ENCODE data around the gene IGDCC3. TPM values are rescaled to one million over a fixed set of nuclear protein-coding genes. Genes with fewer than 3 reads are reported as not detected.

IGDCC3 gene
- total RNA-seq (1.4 TPM), polyA plus RNA-seq (0.13 TPM)

GRCh38 chr15:65377976-65378366, at the start of gene IGDCC3:
Gene IGDCC3, minus strand, starts transcription at chr15:65378002. Its CDS starts 214 bp downstream, at chr15:65377788.
- no peak for DNase-seq (ENCODE audit: extremely low spot score)
- H3K27ac ChIP-seq (ENCODE audit: low read depth): no peak within 1 kb of the TSS

GRCh38 chr15:65426216-65426853, 48.5 kb upstream of the IGDCC3 start:
- WGBS: 83% methylated on average over 2 of the region's 2 CpGs
- DNase-seq (ENCODE audit: extremely low spot score): no peak
- Histone ChIP-seq H3K4me3 (ENCODE audit: low read depth, low read length) (no peak overlapping the region), H3K4me1 (ENCODE audit: insufficient read depth) (no peaks in the 10 kb centered on the region), H3K36me3 (ENCODE audit: insufficient read depth) (no peaks in the 10 kb centered on the region), H3K27ac (ENCODE audit: low read depth) (no peak overlapping the region)

More at GRCh38 chr15:65377976-65378366, at the start of gene IGDCC3:
- H3K4me3 ChIP-seq (ENCODE audit: low read depth, low read length): peak within 1 kb of the TSS; percentile 73
- H3K36me3 ChIP-seq (ENCODE audit: insufficient read depth): no peaks in the 10 kb centered on the region
- no peaks in the 10 kb centered on the region for H3K4me1 ChIP-seq (ENCODE audit: insufficient read depth)
- under 1% methylated on average over 42 of the region's 42 CpGs for WGBS

- no peaks in the 10 kb centered on the region for H3K4me1 ChIP-seq (ENCODE audit: insufficient read depth)
- WGBS: 84% methylated on average over 5 of the region's 5 CpGs
- H3K27ac ChIP-seq (ENCODE audit: low read depth): no peak overlapping the region
- H3K36me3 ChIP-seq (ENCODE audit: insufficient read depth): no peaks in the 10 kb centered on the region
- no peak overlapping the region for H3K4me3 ChIP-seq (ENCODE audit: low read depth, low read length)
- DNase-seq (ENCODE audit: extremely low spot score): no peak
These were observed 46.9 kb upstream of the IGDCC3 start for GRCh38 chr15:65424683-65425082.

DNA sequence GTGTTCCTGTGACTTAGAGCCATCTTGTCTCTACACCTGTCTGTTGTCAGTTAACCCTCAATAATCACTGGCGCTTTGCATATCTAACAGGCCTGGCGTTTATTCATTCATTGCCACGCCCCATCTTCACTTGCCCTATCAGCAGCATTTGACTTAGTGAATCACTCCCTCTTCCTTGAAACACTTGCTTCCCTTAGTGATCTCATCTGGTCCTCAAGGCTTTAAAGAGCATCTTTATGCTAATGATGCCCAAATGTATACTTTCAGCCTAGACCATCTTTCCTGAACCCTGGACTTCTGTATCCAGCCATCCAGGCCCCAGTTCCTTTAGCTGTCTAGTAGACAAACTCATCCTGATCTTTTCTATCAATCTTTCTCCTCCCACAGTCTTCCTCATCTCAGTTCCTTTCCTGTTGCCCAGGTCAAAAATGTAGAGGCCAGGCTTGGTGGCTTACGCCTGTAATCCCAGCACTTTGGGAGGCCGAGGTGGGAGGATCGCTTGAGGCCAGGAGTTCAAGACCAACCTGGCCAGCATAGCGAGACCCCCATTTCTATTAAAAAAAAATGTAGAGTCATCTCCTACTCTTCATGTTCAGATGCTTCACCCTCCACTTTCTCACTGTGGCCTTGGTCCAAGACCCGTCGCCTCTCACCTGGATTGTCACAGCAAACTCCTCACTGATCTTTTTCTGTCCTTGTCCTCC, 46.3 kb upstream of the IGDCC3 start:
- DNase-seq (ENCODE audit: extremely low spot score): no peak
- Histone ChIP-seq H3K4me1 (ENCODE audit: insufficient read depth) (no peaks in the 10 kb centered on the region), H3K4me3 (ENCODE audit: low read depth, low read length) (no peak overlapping the region), H3K36me3 (ENCODE audit: insufficient read depth) (no peaks in the 10 kb centered on the region), H3K27ac (ENCODE audit: low read depth) (no peak overlapping the region)
- WGBS: 86% methylated on average over 9 of the region's 9 CpGs

GRCh38 chr15:65423150-65423975, 45.6 kb upstream of the IGDCC3 start:
- peak overlapping the region; percentile 12 for H3K27ac ChIP-seq (ENCODE audit: low read depth)
- H3K4me1 ChIP-seq (ENCODE audit: insufficient read depth): no peaks in the 10 kb centered on the region
- H3K36me3 ChIP-seq (ENCODE audit: insufficient read depth): no peaks in the 10 kb centered on the region
- peak overlapping the region; percentile 67 for H3K4me3 ChIP-seq (ENCODE audit: low read depth, low read length)
- 25% methylated on average over 28 of the region's 28 CpGs for WGBS
- no peak for DNase-seq (ENCODE audit: extremely low spot score)

GRCh38 chr15:65421360-65422215, 43.8 kb upstream of the IGDCC3 start:
- Histone ChIP-seq H3K27ac (ENCODE audit: low read depth) (peak overlapping the region; percentile 68), H3K4me3 (ENCODE audit: low read depth, low read length) (peak overlapping the region; percentile 67), H3K4me1 (ENCODE audit: insufficient read depth) (no peaks in the 10 kb centered on the region), H3K36me3 (ENCODE audit: insufficient read depth) (no peaks in the 10 kb centered on the region)
- WGBS: 2% methylated on average over 39 of the region's 39 CpGs
- peak; percentile 72 for DNase-seq (ENCODE audit: extremely low spot score)

DNA sequence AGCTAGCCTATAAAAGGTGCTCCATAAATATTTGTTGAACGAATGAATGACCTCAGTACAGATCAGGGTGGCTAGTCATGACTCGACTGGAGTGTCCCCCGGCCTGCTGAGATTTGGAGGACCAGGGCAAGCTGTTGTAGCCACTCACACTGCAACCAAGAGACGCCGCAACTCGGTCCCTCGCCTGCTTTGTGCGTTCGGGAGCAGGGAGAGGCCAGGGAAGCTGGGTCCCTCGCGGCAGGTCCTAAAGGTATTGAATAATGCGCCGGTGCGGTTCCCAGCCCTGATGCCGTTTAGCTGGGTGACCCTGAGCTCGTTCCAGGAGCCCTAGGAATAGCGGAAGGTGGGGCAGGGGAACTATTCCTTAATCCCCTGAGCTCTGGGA, 43.2 kb upstream of the IGDCC3 start:
- H3K27ac ChIP-seq (ENCODE audit: low read depth): peak overlapping the region; percentile 68
- no peak for DNase-seq (ENCODE audit: extremely low spot score)
- H3K4me1 ChIP-seq (ENCODE audit: insufficient read depth): no peaks in the 10 kb centered on the region
- H3K4me3 ChIP-seq (ENCODE audit: low read depth, low read length): peak overlapping the region; percentile 67
- 16% methylated on average over 17 of the region's 17 CpGs for WGBS
- no peaks in the 10 kb centered on the region for H3K36me3 ChIP-seq (ENCODE audit: insufficient read depth)

DNA sequence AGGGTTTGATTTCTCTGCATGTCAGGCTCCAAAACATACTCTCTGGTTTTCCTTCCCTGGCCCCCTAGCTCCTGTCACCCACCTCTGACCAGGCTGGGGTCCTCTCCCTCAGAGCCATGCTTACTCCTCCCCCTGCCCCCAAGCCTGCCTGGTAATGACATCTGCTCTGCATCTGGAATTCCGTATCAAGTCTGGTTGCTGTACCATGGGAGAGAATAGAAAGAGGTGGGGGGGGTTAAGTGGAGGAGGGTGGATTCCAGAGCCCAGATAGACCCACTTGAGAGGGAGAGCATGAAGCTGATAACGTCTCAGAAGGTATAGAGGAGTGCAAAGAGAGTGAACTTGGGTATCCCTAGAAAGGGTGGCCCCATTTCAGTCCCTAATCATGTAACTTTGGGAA, 40.8 kb upstream of the IGDCC3 start:
- Histone ChIP-seq H3K4me3 (ENCODE audit: low read depth, low read length) (no peak overlapping the region), H3K4me1 (ENCODE audit: insufficient read depth) (no peaks in the 10 kb centered on the region), H3K36me3 (ENCODE audit: insufficient read depth) (no peaks in the 10 kb centered on the region), H3K27ac (ENCODE audit: low read depth) (peak overlapping the region; percentile 1)
- WGBS: 76% methylated on average over 2 of the region's 2 CpGs
- DNase-seq (ENCODE audit: extremely low spot score): no peak

GRCh38 chr15:65416845-65417416, 39.1 kb upstream of the IGDCC3 start:
- DNase-seq (ENCODE audit: extremely low spot score): no peak
- Histone ChIP-seq H3K36me3 (ENCODE audit: insufficient read depth) (no peaks in the 10 kb centered on the region), H3K4me1 (ENCODE audit: insufficient read depth) (no peaks in the 10 kb centered on the region), H3K27ac (ENCODE audit: low read depth) (peak overlapping the region; percentile 25), H3K4me3 (ENCODE audit: low read depth, low read length) (no peak overlapping the region)
- 37% methylated on average over 8 of the region's 8 CpGs for WGBS

- Histone ChIP-seq H3K36me3 (ENCODE audit: insufficient read depth) (no peaks in the 10 kb centered on the region), H3K4me1 (ENCODE audit: insufficient read depth) (no peaks in the 10 kb centered on the region), H3K27ac (ENCODE audit: low read depth) (peak overlapping the region; percentile 38), H3K4me3 (ENCODE audit: low read depth, low read length) (no peak overlapping the region)
- no peak for DNase-seq (ENCODE audit: extremely low spot score)
- 28% methylated on average over 14 of the region's 14 CpGs for WGBS
These were observed 37.2 kb upstream of the IGDCC3 start for GRCh38 chr15:65414841-65415621.

DNA sequence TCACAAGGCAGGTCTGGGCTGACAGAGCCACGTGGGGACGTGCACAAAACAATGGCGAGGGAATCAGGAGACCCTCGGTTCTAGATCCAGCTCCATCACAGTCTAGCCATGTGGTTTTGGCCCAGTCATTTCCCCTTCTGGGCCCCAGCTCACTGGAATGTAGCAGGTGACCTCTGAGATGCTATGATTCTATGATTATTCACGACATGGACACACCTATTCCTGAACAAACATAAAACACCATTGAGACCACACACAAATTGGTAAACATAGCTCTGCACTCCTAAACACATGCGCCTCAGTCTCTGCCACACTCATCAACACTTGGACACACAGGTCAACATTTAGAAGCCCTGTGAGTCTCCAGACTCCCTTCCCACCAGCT, 36.0 kb upstream of the IGDCC3 start:
- H3K4me1 ChIP-seq (ENCODE audit: insufficient read depth): no peaks in the 10 kb centered on the region
- H3K4me3 ChIP-seq (ENCODE audit: low read depth, low read length): no peak overlapping the region
- DNase-seq (ENCODE audit: extremely low spot score): no peak
- 84% methylated on average over 6 of the region's 6 CpGs for WGBS
- no peaks in the 10 kb centered on the region for H3K36me3 ChIP-seq (ENCODE audit: insufficient read depth)
- no peak overlapping the region for H3K27ac ChIP-seq (ENCODE audit: low read depth)

GRCh38 chr15:65413051-65413759, 35.4 kb upstream of the IGDCC3 start:
- no peak overlapping the region for H3K4me3 ChIP-seq (ENCODE audit: low read depth, low read length)
- no peaks in the 10 kb centered on the region for H3K4me1 ChIP-seq (ENCODE audit: insufficient read depth)
- no peak for DNase-seq (ENCODE audit: extremely low spot score)
- no peaks in the 10 kb centered on the region for H3K36me3 ChIP-seq (ENCODE audit: insufficient read depth)
- H3K27ac ChIP-seq (ENCODE audit: low read depth): no peak overlapping the region

All from urinary bladder (tissue), 4 donors.